ENCODE measurements around the gene ANKH. TPM values are rescaled to one million over a fixed set of nuclear protein-coding genes. Genes with fewer than 3 reads are reported as not detected.

Gene ANKH
- total RNA-seq, 1 experiment from 2014 or later = 13.9 TPM

GRCh38 chr5:14720236-14720923 is 151.2 kb downstream of the ANKH start:
- Histone ChIP-seq H3K4me1 (ENCODE audit: insufficient read depth, low read length, poor library complexity, severe bottlenecking) (no peaks in the 10 kb centered on the region), H3K4me3 (ENCODE audit: low read depth, low read length, poor library complexity, severe bottlenecking) (no peak overlapping the region), H3K9me3 (ENCODE audit: low read depth, low read length, poor library complexity, severe bottlenecking) (no peaks in the 10 kb centered on the region), H3K27me3 (replicated peaks; ENCODE audit: insufficient read depth, low read depth, low read length, poor library complexity) (no peaks in the 10 kb centered on the region), H3K36me3 (ENCODE audit: insufficient read depth, low read length, poor library complexity, severe bottlenecking) (no peaks in the 10 kb centered on the region), H3K27ac (ENCODE audit: low read depth, low read length, poor library complexity, severe bottlenecking) (no peak overlapping the region)
- BruUV-seq (replicated peaks) = no TSS peak
- TF ChIP-seq, protein P1, sequence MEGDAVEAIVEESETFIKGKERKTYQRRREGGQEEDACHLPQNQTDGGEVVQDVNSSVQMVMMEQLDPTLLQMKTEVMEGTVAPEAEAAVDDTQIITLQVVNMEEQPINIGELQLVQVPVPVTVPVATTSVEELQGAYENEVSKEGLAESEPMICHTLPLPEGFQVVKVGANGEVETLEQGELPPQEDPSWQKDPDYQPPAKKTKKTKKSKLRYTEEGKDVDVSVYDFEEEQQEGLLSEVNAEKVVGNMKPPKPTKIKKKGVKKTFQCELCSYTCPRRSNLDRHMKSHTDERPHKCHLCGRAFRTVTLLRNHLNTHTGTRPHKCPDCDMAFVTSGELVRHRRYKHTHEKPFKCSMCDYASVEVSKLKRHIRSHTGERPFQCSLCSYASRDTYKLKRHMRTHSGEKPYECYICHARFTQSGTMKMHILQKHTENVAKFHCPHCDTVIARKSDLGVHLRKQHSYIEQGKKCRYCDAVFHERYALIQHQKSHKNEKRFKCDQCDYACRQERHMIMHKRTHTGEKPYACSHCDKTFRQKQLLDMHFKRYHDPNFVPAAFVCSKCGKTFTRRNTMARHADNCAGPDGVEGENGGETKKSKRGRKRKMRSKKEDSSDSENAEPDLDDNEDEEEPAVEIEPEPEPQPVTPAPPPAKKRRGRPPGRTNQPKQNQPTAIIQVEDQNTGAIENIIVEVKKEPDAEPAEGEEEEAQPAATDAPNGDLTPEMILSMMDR (conservative IDR thresholded peaks at IDR 0.05; ENCODE audit: low read depth, low read length) = no peak
- TF ChIP-seq EZH2 (IDR thresholded peaks at IDR 0.05; ENCODE audit: borderline replicate concordance, low read depth, low read length, poor library complexity, severe bottlenecking) = no peak
- POLR2A ChIA-PET (ENCODE audit: low non-redundant PET) = no interaction called here
- intact Hi-C loops (cut with micrococcal nuclease; ENCODE audit: unreplicated experiment) = no loop called here
- no peak for DNase-seq (ENCODE audit: low spot score)
- CTCF ChIA-PET = no interaction called here

GRCh38 chr5:14718778-14719177 is 152.8 kb downstream of the ANKH start:
- TF ChIP-seq EZH2 (IDR thresholded peaks at IDR 0.05; ENCODE audit: borderline replicate concordance, low read depth, low read length, poor library complexity, severe bottlenecking) = no peak
- TF ChIP-seq, protein P1 (conservative IDR thresholded peaks at IDR 0.05; ENCODE audit: low read depth, low read length) = no peak
- POLR2A ChIA-PET (ENCODE audit: low non-redundant PET) = no interaction called here
- CTCF ChIA-PET = no interaction called here
- Histone ChIP-seq H3K4me1 (ENCODE audit: insufficient read depth, low read length, poor library complexity, severe bottlenecking) (no peaks in the 10 kb centered on the region), H3K27me3 (replicated peaks; ENCODE audit: insufficient read depth, low read depth, low read length, poor library complexity) (no peaks in the 10 kb centered on the region), H3K4me3 (ENCODE audit: low read depth, low read length, poor library complexity, severe bottlenecking) (no peak overlapping the region), H3K9me3 (ENCODE audit: low read depth, low read length, poor library complexity, severe bottlenecking) (no peaks in the 10 kb centered on the region), H3K27ac (ENCODE audit: low read depth, low read length, poor library complexity, severe bottlenecking) (no peak overlapping the region), H3K36me3 (ENCODE audit: insufficient read depth, low read length, poor library complexity, severe bottlenecking) (no peaks in the 10 kb centered on the region)
- intact Hi-C loops (cut with micrococcal nuclease; ENCODE audit: unreplicated experiment) = no loop called here
- DNase-seq (ENCODE audit: low spot score) = no peak
- BruUV-seq (replicated peaks) = no TSS peak

- ChIA-PET POLR2A (ENCODE audit: low non-redundant PET) (no interaction called here), CTCF (no interaction called here)
- BruUV-seq (replicated peaks) = no TSS peak
- TF ChIP-seq, protein P1 (conservative IDR thresholded peaks at IDR 0.05; ENCODE audit: low read depth, low read length) = no peak
- no peak for TF ChIP-seq EZH2 (IDR thresholded peaks at IDR 0.05; ENCODE audit: borderline replicate concordance, low read depth, low read length, poor library complexity, severe bottlenecking)
- intact Hi-C loops (cut with micrococcal nuclease; ENCODE audit: unreplicated experiment) = no loop called here
- Histone ChIP-seq H3K27ac (ENCODE audit: low read depth, low read length, poor library complexity, severe bottlenecking) (no peak overlapping the region), H3K9me3 (ENCODE audit: low read depth, low read length, poor library complexity, severe bottlenecking) (no peaks in the 10 kb centered on the region), H3K4me3 (ENCODE audit: low read depth, low read length, poor library complexity, severe bottlenecking) (no peak overlapping the region), H3K4me1 (ENCODE audit: insufficient read depth, low read length, poor library complexity, severe bottlenecking) (no peaks in the 10 kb centered on the region), H3K36me3 (ENCODE audit: insufficient read depth, low read length, poor library complexity, severe bottlenecking) (no peaks in the 10 kb centered on the region), H3K27me3 (replicated peaks; ENCODE audit: insufficient read depth, low read depth, low read length, poor library complexity) (no peaks in the 10 kb centered on the region)
- DNase-seq (ENCODE audit: low spot score) = no peak
Measured at GRCh38 chr5:14716755-14717752, 154.5 kb downstream of the ANKH start.
